Peyer's patch (tissue), 4 donors: ENCODE data around the gene CD300LG.

Source experiments
- CTCF ChIP-seq, 6 experiments: fragments of 450-650 bp in 4 of 6; fragments of 200-600 bp in 2 of 6; sonication (generic) in 1 of 6; IDR thresholded peaks; one replicate each; pipeline ENCODE4 v1.5.1; 2017 to 2019; ENCODE audit warnings: antibody characterized with exemption in 6 of 6, mild to moderate bottlenecking in 3 of 6, moderate library complexity in 1 of 6
- POLR2A ChIP-seq, 2 donors: fragments of 450-650 bp; IDR thresholded peaks; one replicate each; pipeline ENCODE4 v1.5.1; 2017; ENCODE audit warnings: antibody characterized with exemption in 2 of 2, mild to moderate bottlenecking in 2 of 2, moderate library complexity in 2 of 2

GRCh38 chr17:43892647-43892952 lies 45.6 kb downstream of the CD300LG start:
- no peak for TF ChIP-seq CTCF (IDR thresholded peaks at IDR 0.05)
- TF ChIP-seq POLR2A (IDR thresholded peaks at IDR 0.05), result no peak
